Peyer's patch (tissue), 4 donors: ENCODE data around the gene PDGFC.

ENCODE experiments used
- POLR2A ChIP-seq, 2 donors: fragments of 450-650 bp; IDR thresholded peaks; one replicate each; pipeline ENCODE4 v1.5.1; 2017; ENCODE audit warnings: antibody characterized with exemption in 2 of 2, mild to moderate bottlenecking in 2 of 2, moderate library complexity in 2 of 2
- TF ChIP-seq, protein P1 (sequence below), 6 experiments: fragments of 450-650 bp in 4 of 6; fragments of 200-600 bp in 2 of 6; sonication (generic) in 1 of 6; IDR thresholded peaks; one replicate each; pipeline ENCODE4 v1.5.1; 2017 to 2019; ENCODE audit warnings: antibody characterized with exemption in 6 of 6, mild to moderate bottlenecking in 3 of 6, moderate library complexity in 1 of 6

GRCh38 chr4:156889616-156890594 lies 81.7 kb downstream of the PDGFC start:
- TF ChIP-seq, protein P1, sequence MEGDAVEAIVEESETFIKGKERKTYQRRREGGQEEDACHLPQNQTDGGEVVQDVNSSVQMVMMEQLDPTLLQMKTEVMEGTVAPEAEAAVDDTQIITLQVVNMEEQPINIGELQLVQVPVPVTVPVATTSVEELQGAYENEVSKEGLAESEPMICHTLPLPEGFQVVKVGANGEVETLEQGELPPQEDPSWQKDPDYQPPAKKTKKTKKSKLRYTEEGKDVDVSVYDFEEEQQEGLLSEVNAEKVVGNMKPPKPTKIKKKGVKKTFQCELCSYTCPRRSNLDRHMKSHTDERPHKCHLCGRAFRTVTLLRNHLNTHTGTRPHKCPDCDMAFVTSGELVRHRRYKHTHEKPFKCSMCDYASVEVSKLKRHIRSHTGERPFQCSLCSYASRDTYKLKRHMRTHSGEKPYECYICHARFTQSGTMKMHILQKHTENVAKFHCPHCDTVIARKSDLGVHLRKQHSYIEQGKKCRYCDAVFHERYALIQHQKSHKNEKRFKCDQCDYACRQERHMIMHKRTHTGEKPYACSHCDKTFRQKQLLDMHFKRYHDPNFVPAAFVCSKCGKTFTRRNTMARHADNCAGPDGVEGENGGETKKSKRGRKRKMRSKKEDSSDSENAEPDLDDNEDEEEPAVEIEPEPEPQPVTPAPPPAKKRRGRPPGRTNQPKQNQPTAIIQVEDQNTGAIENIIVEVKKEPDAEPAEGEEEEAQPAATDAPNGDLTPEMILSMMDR (IDR thresholded peaks at IDR 0.05), result no peak
- no peak for TF ChIP-seq POLR2A (IDR thresholded peaks at IDR 0.05)
